C4-2B (cell line): ENCODE data around the gene NBEAL2.
"Not testable (repeated sequence)": the region's sequence is repeated elsewhere in the genome, so short reads cannot be mapped to it uniquely, and the experiment has no call there.

Source experiments
- H3K27ac ChIP-seq: fragments of 450-650 bp; 2 replicates; pipeline ENCODE4 v1.5.1; 2017
- CTCF ChIP-seq: fragments of 450-650 bp; conservative IDR thresholded peaks from 2 replicates; pipeline ENCODE4 v1.5.1; 2017; ENCODE audit warnings: mild to moderate bottlenecking
- ZFX ChIP-seq: fragments of 450-650 bp; IDR thresholded peaks from 2 replicates; pipeline ENCODE4 v1.6.1; 2017

Gene NBEAL2

GRCh38 chr3:46960081-46960701, 19.3 kb upstream of the NBEAL2 start:
- peak overlapping the region; percentile 27 for H3K27ac ChIP-seq

GRCh38 chr3:46960835-46961234, 18.6 kb upstream of the NBEAL2 start:
- peak overlapping the region; percentile 27 for H3K27ac ChIP-seq

More at GRCh38 chr3:46960081-46960701, 19.3 kb upstream of the NBEAL2 start:
- TF ChIP-seq ZFX (no peak), CTCF (no peak)

GRCh38 chr3:46962427-46962826, 17.0 kb upstream of the NBEAL2 start:
- TF ChIP-seq ZFX (no peak), CTCF (no peak)
- H3K27ac ChIP-seq, result no peak overlapping the region

More at GRCh38 chr3:46960835-46961234, 18.6 kb upstream of the NBEAL2 start:
- TF ChIP-seq CTCF (no peak), ZFX (no peak)

- TF ChIP-seq CTCF, result no peak
- TF ChIP-seq ZFX, result no peak
Measured at GRCh38 chr3:46962990-46963389, 16.5 kb upstream of the NBEAL2 start.

GRCh38 chr3:46964038-46964590, 15.4 kb upstream of the NBEAL2 start:
- H3K27ac ChIP-seq, result not testable (repeated sequence)

More at GRCh38 chr3:46962990-46963389, 16.5 kb upstream of the NBEAL2 start:
- no peak overlapping the region for H3K27ac ChIP-seq

GRCh38 chr3:46965151-46965550, 14.3 kb upstream of the NBEAL2 start:
- H3K27ac ChIP-seq, result no peak overlapping the region
- no peak for TF ChIP-seq CTCF
- no peak for TF ChIP-seq ZFX

GRCh38 chr3:46966811-46967210, 12.7 kb upstream of the NBEAL2 start:
- H3K27ac ChIP-seq, result no peak overlapping the region
- no peak for TF ChIP-seq ZFX
- TF ChIP-seq CTCF, result no peak
